Measurements from ENCODE around the gene DYSF.
"Not testable (repeated sequence)": the region's sequence is repeated elsewhere in the genome, so short reads cannot be mapped to it uniquely, and the experiment has no call there.

The DYSF gene

GRCh38 chr2:71453404-71454220 is at the start of gene DYSF:
DYSF (plus strand) TSS chr2:71453561.
- Histone ChIP-seq H3K9me3 (no peaks in the 10 kb centered on the region), H3K27ac (peak within 1 kb of the TSS; percentile 88), H3K4me3 (ENCODE audit: low read depth in 1 of 2, low read length in 1 of 2) (peak within 1 kb of the TSS; percentile 88 to 97), H3K36me3 (peaks cover 40% of the 10 kb centered on the region), H3K27me3 (no peaks in the 10 kb centered on the region), H3K4me1 (ENCODE audit: control insufficient read depth in 1 of 2, insufficient read depth in 1 of 2, low read depth in 1 of 2, low read length in 1 of 2) (peaks cover 84 to 90% of the 10 kb centered on the region in 2 experiments)
- TF ChIP-seq CTCF (IDR thresholded peaks at IDR 0.05): no peak

- Histone ChIP-seq H3K9me3 (no peaks in the 10 kb centered on the region), H3K4me3 (ENCODE audit: low read depth in 1 of 2, low read length in 1 of 2) (no peak overlapping the region), H3K36me3 (peaks cover 43% of the 10 kb centered on the region), H3K27ac (no peak overlapping the region), H3K27me3 (no peaks in the 10 kb centered on the region), H3K4me1 (ENCODE audit: control insufficient read depth in 1 of 2, insufficient read depth in 1 of 2, low read depth in 1 of 2, low read length in 1 of 2) (no peaks in the 10 kb centered on the region)
- no peak for TF ChIP-seq CTCF (IDR thresholded peaks at IDR 0.05)
Observed at GRCh38 chr2:71409611-71410010, 43.8 kb upstream of the DYSF start.

GRCh38 chr2:71410696-71411095 is 42.7 kb upstream of the DYSF start:
- Histone ChIP-seq H3K27me3 (no peaks in the 10 kb centered on the region), H3K36me3 (peaks cover 33% of the 10 kb centered on the region), H3K9me3 (no peaks in the 10 kb centered on the region), H3K4me1 (ENCODE audit: control insufficient read depth in 1 of 2, insufficient read depth in 1 of 2, low read depth in 1 of 2, low read length in 1 of 2) (no peaks in the 10 kb centered on the region), H3K4me3 (ENCODE audit: low read depth in 1 of 2, low read length in 1 of 2) (no peak overlapping the region), H3K27ac (peak overlapping the region; percentile 33)
- TF ChIP-seq CTCF (IDR thresholded peaks at IDR 0.05): no peak

- H3K36me3 ChIP-seq, H3K27me3 ChIP-seq, H3K9me3 ChIP-seq: not testable (repeated sequence)
- H3K4me3 ChIP-seq (ENCODE audit: low read depth in 1 of 2, low read length in 1 of 2): peak overlapping the region in 1 of 2 experiments; percentile 57
- H3K27ac ChIP-seq: peak overlapping the region; percentile 63
- H3K4me1 ChIP-seq (ENCODE audit: control insufficient read depth in 1 of 2, insufficient read depth in 1 of 2, low read depth in 1 of 2, low read length in 1 of 2): peaks cover 8 to 14% of the 10 kb centered on the region in 2 experiments
Observed at GRCh38 chr2:71416866-71417265, 36.5 kb upstream of the DYSF start.

GRCh38 chr2:71417300-71418202 is 35.8 kb upstream of the DYSF start:
- no peaks in the 10 kb centered on the region for H3K27me3 ChIP-seq
- peaks cover 8 to 14% of the 10 kb centered on the region in 2 experiments for H3K4me1 ChIP-seq (ENCODE audit: control insufficient read depth in 1 of 2, insufficient read depth in 1 of 2, low read depth in 1 of 2, low read length in 1 of 2)
- H3K36me3 ChIP-seq: no peaks in the 10 kb centered on the region
- no peak for TF ChIP-seq CTCF (IDR thresholded peaks at IDR 0.05)
- H3K4me3 ChIP-seq (ENCODE audit: low read depth in 1 of 2, low read length in 1 of 2): peak overlapping the region; percentile 42 to 57
- H3K9me3 ChIP-seq: no peaks in the 10 kb centered on the region
- peak overlapping the region; percentile 63 for H3K27ac ChIP-seq
